Measurements from ENCODE around the gene DNAL4. TPM values are rescaled to one million over a fixed set of nuclear protein-coding genes. Genes with fewer than 3 reads are reported as not detected.

The DNAL4 gene
- total and polyA plus RNA-seq, 10 of the 15 experiments (the other 5 are each of a cell fraction or from before 2014, with no cell fraction given): 0.35 to 8.5 (median 6.3) TPM; not detected in 1

DNA sequence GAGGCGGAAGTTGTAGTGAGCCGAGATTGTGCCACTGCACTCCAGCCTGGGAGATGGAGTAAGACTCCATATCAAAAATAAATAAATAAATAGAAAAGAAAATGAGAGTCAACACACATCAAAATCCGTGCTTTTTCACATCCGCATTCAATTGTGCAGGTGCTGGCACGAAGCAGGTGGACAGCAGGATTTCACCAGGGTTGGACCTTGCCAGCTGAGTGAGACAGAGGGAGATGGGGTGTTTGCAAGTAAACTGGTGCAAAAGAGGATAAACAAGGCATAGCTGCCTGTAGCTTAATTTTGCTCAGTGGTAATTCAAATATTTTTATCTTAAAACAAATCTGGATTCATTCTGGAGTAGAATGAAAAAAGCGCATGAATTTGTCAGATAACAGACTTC is 23.3 kb upstream of the DNAL4 start:
- Histone ChIP-seq H3K27ac (ENCODE audit: control insufficient read depth, insufficient read depth) (no peak overlapping the region), H3K4me1 (ENCODE audit: control insufficient read depth, insufficient read depth, low read length) (no peaks in the 10 kb centered on the region), H3K27me3 (replicated peaks in 1 of 2; ENCODE audit: control insufficient read depth in 2 of 2, insufficient read depth in 2 of 2, low read length in 1 of 2) (peaks cover 0 to 2% of the 10 kb centered on the region in 2 experiments), H3K36me3 (ENCODE audit: control insufficient read depth in 2 of 2, insufficient read depth in 2 of 2, low read length in 1 of 2) (no peaks in the 10 kb centered on the region), H2AFZ (ENCODE audit: control insufficient read depth, low read depth, low read length) (no peak overlapping the region), H3K4me2 (ENCODE audit: control insufficient read depth, insufficient read depth) (no peak overlapping the region), H3K9ac (ENCODE audit: control insufficient read depth, insufficient read depth, low read length) (no peak overlapping the region), H4K20me1 (ENCODE audit: control insufficient read depth, insufficient read depth) (no peaks in the 10 kb centered on the region), H3K9me3 (replicated peaks; ENCODE audit: control insufficient read depth, insufficient read depth, low read length) (no peaks in the 10 kb centered on the region), H3K4me3 (no peak overlapping the region), H3K79me2 (ENCODE audit: control insufficient read depth, insufficient read depth, low read length) (no peaks in the 10 kb centered on the region)
- TF ChIP-seq RB1 (IDR thresholded peaks at IDR 0.05; ENCODE audit: borderline replicate concordance) (no peak), MEF2B (IDR thresholded peaks at IDR 0.05; ENCODE audit: partially characterized antibody, poor library complexity, severe bottlenecking) (no peak), LARP7 (IDR thresholded peaks at IDR 0.05) (no peak), SREBF1 (IDR thresholded peaks at IDR 0.05; ENCODE audit: low read length) (no peak), STAT1 (conservative IDR thresholded peaks at IDR 0.05) (no peak), SIX5 (IDR thresholded peaks at IDR 0.05; ENCODE audit: low read depth, low read length, severe bottlenecking) (no peak), SREBF2 (IDR thresholded peaks at IDR 0.05; ENCODE audit: low read length) (no peak), SP1 (IDR thresholded peaks at IDR 0.05; ENCODE audit: low read depth, low read length) (no peak), SPI1 (IDR thresholded peaks at IDR 0.05; ENCODE audit: borderline replicate concordance, insufficient read depth, low read depth, low read length) (no peak), HDGF (IDR thresholded peaks at IDR 0.05) (no peak), CREB1 (IDR thresholded peaks at IDR 0.05; ENCODE audit: low read depth) (no peak), PAX8 (IDR thresholded peaks at IDR 0.05) (no peak), BMI1 (IDR thresholded peaks at IDR 0.05; ENCODE audit: borderline replicate concordance) (no peak), GATAD2B (conservative IDR thresholded peaks at IDR 0.05; ENCODE audit: low read depth) (no peak), POLR2AphosphoS5 (IDR thresholded peaks at IDR 0.05; ENCODE audit: low read length) (no peak), GABPA (IDR thresholded peaks at IDR 0.05; ENCODE audit: low read depth) (no peak), BRCA1 (IDR thresholded peaks at IDR 0.05; ENCODE audit: low read depth, low read length) (no peak)
- TF ChIP-seq, protein P1, sequence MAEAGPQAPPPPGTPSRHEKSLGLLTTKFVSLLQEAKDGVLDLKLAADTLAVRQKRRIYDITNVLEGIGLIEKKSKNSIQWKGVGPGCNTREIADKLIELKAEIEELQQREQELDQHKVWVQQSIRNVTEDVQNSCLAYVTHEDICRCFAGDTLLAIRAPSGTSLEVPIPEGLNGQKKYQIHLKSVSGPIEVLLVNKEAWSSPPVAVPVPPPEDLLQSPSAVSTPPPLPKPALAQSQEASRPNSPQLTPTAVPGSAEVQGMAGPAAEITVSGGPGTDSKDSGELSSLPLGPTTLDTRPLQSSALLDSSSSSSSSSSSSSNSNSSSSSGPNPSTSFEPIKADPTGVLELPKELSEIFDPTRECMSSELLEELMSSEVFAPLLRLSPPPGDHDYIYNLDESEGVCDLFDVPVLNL (IDR thresholded peaks at IDR 0.05; ENCODE audit: low read depth, low read length): no peak
- TF ChIP-seq, protein P2, sequence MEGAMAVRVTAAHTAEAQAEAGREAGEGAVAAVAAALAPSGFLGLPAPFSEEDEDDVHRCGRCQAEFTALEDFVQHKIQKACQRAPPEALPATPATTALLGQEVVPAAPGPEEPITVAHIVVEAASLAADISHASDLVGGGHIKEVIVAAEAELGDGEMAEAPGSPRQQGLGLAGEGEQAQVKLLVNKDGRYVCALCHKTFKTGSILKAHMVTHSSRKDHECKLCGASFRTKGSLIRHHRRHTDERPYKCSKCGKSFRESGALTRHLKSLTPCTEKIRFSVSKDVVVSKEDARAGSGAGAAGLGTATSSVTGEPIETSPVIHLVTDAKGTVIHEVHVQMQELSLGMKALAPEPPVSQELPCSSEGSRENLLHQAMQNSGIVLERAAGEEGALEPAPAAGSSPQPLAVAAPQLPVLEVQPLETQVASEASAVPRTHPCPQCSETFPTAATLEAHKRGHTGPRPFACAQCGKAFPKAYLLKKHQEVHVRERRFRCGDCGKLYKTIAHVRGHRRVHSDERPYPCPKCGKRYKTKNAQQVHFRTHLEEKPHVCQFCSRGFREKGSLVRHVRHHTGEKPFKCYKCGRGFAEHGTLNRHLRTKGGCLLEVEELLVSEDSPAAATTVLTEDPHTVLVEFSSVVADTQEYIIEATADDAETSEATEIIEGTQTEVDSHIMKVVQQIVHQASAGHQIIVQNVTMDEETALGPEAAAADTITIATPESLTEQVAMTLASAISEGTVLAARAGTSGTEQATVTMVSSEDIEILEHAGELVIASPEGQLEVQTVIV (IDR thresholded peaks at IDR 0.05; ENCODE audit: borderline replicate concordance, partially characterized antibody): no peak
- ChIA-PET RAD21 (ENCODE audit: unreplicated experiment) (no interaction called here), CTCF (no interaction called here), SMC1A (ENCODE audit: uncharacterized antibody, unreplicated experiment) (no interaction called here), POLR2A (no interaction called here)
- intact Hi-C loops (cut with micrococcal nuclease; ENCODE audit: unreplicated experiment): no loop called here
- no peak for FAIRE-seq
- DNase-seq (ENCODE audit: low read depth, low spot score): no peak
- 48% methylated on average over 6 of the region's 6 CpGs for WGBS (ENCODE audit: insufficient coverage, insufficient replicate concordance, low lambda C conversion rate, missing lambda C conversion rate)
- BruUV-seq (replicated peaks): no TSS peak
- in situ Hi-C loops (cut with MboI): no loop called here
- ATAC-seq: no peak
